PC-9 (cell line): ENCODE measurements around the gene RYR3. TPM values are rescaled to one million over a fixed set of nuclear protein-coding genes. Genes with fewer than 3 reads are reported as not detected.

Source experiments
- BruUV-seq: library from RNA; stranded (reverse); fragments of 400-500 nt; replicated peaks from 2 replicates; lab custom pipeline; 2021; lab: Mats Ljungman, UMichigan
- CTCF ChIA-PET: fragments of 300-600 bp; sonication (Branson Sonifier 250); formaldehyde crosslinking; loops from one replicate; lab custom pipeline; 2022; ENCODE audit warnings: antibody characterized with exemption; lab: Charles Lee
- POLR2A ChIA-PET: fragments of 300-600 bp; sonication (Branson Sonifier 250); formaldehyde crosslinking; loops from one replicate; lab custom pipeline; 2022; ENCODE audit warnings: antibody characterized with exemption; ENCODE audit not compliant: unreplicated experiment; lab: Charles Lee
- DNase-seq, 2 experiments: peaks; one replicate each; pipeline versions ENCODE4 v3.0.0 to v3.0.0-alpha.2; 2015 to 2022; ENCODE audit warnings: mixed read lengths in 1 of 2
- H2AFZ ChIP-seq: fragments of 200-600 bp; sonication (generic); 2 replicates; pipeline ENCODE4 v1.8.1; 2017; ENCODE audit warnings: antibody characterized with exemption
- H3F3A ChIP-seq: fragments of 200-600 bp; sonication (generic); 2 replicates; pipeline ENCODE4 v1.8.1; 2017; ENCODE audit warnings: antibody characterized with exemption, mild to moderate bottlenecking, low read depth; ENCODE audit not compliant: insufficient read depth
- H3K27ac ChIP-seq: fragments of 200-600 bp; sonication (generic); 2 replicates; pipeline ENCODE4 v1.6.1; 2016; ENCODE audit warnings: mixed run types
- H3K27me3 ChIP-seq: fragments of 200-600 bp; sonication (generic); 2 replicates; pipeline ENCODE4 v1.6.1; 2016; ENCODE audit warnings: low read depth, mixed run types; ENCODE audit not compliant: insufficient read depth
- H3K36me3 ChIP-seq: fragments of 200-600 bp; sonication (generic); 2 replicates; pipeline ENCODE4 v1.6.1; 2016; ENCODE audit warnings: low read depth, mixed run types
- H3K4me1 ChIP-seq: fragments of 200-600 bp; sonication (generic); replicated peaks from 2 replicates; pipeline ENCODE4 v1.6.1; 2016; ENCODE audit warnings: mixed run types; ENCODE audit not compliant: insufficient read depth
- H3K4me2 ChIP-seq: fragments of 200-600 bp; sonication (generic); 2 replicates; pipeline ENCODE4 v1.6.1; 2017; ENCODE audit warnings: mixed run types
- H3K4me3 ChIP-seq: fragments of 200-600 bp; sonication (generic); 2 replicates; pipeline ENCODE4 v1.6.1; 2016; ENCODE audit warnings: mixed run types
- H3K79me2 ChIP-seq: fragments of 200-600 bp; sonication (generic); 2 replicates; pipeline ENCODE4 v1.6.1; 2017; ENCODE audit warnings: low read depth, mixed run types
- H3K9me2 ChIP-seq: fragments of 200-600 bp; sonication (generic); 2 replicates; pipeline ENCODE4 v1.8.1; 2017; ENCODE audit warnings: mild to moderate bottlenecking; ENCODE audit not compliant: insufficient read depth
- H3K9me3 ChIP-seq: fragments of 200-600 bp; sonication (generic); 2 replicates; pipeline ENCODE4 v1.8.1; 2016; ENCODE audit warnings: low read depth; ENCODE audit not compliant: insufficient read depth
- H4K20me1 ChIP-seq: fragments of 200-600 bp; sonication (generic); 2 replicates; pipeline ENCODE4 v1.8.1; 2017; ENCODE audit not compliant: insufficient read depth
- CTCF ChIP-seq: fragments of 200-600 bp; sonication (generic); conservative IDR thresholded peaks from 2 replicates; pipeline ENCODE4 v1.6.1; 2017; ENCODE audit warnings: mixed run types, antibody characterized with exemption, mild to moderate bottlenecking, moderate library complexity
- EZH2 ChIP-seq: fragments of 200-600 bp; sonication (generic); IDR thresholded peaks from 2 replicates; pipeline ENCODE4 v1.8.0; 2017; ENCODE audit warnings: antibody characterized with exemption, low read depth
- intact Hi-C: fragments of 100-400 bp; cut with micrococcal nuclease; formaldehyde crosslinking; loops from one replicate; pipeline ENCODE4 v1.10.0; 2022; ENCODE audit not compliant: unreplicated experiment
- total RNA-seq: library from RNA; stranded (reverse); gene quantifications from 2 replicates; pipeline ENCODE4 v1.2.3, GENCODE V29; 2021

RYR3 gene
- total RNA-seq, 1 experiment from 2014 or later: 0.15 TPM

- peak in 1 of 2 experiments; percentile 22 for DNase-seq
- intact Hi-C loops: loop anchor here (1.0 to 5.0 kb wide), 3 partner anchors 229 to 852 kb away; no protein-coding TSS in a partner anchor
Measured at GRCh38 chr15:33735637-33736247, 425.0 kb downstream of the RYR3 start.

GRCh38 chr15:33737687-33738601, 427.2 kb downstream of the RYR3 start:
- intact Hi-C loops: loop anchor here (5.0 kb wide), 1 partner anchor 849 kb away; no protein-coding TSS in a partner anchor
- H3K4me2 ChIP-seq: no peak overlapping the region
- no peaks in the 10 kb centered on the region for H3K79me2 ChIP-seq
- BruUV-seq: no TSS peak
- H3K27me3 ChIP-seq: no peaks in the 10 kb centered on the region
- peak in 1 of 2 experiments; percentile 31 for DNase-seq
- no peaks in the 10 kb centered on the region for H3K9me3 ChIP-seq
- no peak overlapping the region for H2AFZ ChIP-seq
- no peaks in the 10 kb centered on the region for H3K4me1 ChIP-seq
- no peaks in the 10 kb centered on the region for H3K9me2 ChIP-seq
- H3K4me3 ChIP-seq: no peak overlapping the region
- no peaks in the 10 kb centered on the region for H3K36me3 ChIP-seq
- no peak overlapping the region for H3K27ac ChIP-seq
- TF ChIP-seq EZH2 (no peak), CTCF (peak; percentile 84)
- ChIA-PET POLR2A (no interaction called here), CTCF (interaction anchor here (0.6 to 1.8 kb wide), 5 partner anchors 10 to 247 kb away, joined by 3 to 7 read pairs (median 4); no protein-coding TSS in a partner anchor)
- no peaks in the 10 kb centered on the region for H4K20me1 ChIP-seq
- no peaks in the 10 kb centered on the region for H3F3A ChIP-seq

More at GRCh38 chr15:33735637-33736247, 425.0 kb downstream of the RYR3 start:
- peak; percentile 66 for TF ChIP-seq CTCF
- no peak for TF ChIP-seq EZH2
- no peaks in the 10 kb centered on the region for H3K4me1 ChIP-seq
- H3K4me3 ChIP-seq: no peak overlapping the region
- no peak overlapping the region for H3K4me2 ChIP-seq
- no peak overlapping the region for H3K27ac ChIP-seq
- H3K9me3 ChIP-seq: no peaks in the 10 kb centered on the region
- no peaks in the 10 kb centered on the region for H3K79me2 ChIP-seq
- H4K20me1 ChIP-seq: no peaks in the 10 kb centered on the region
- no peaks in the 10 kb centered on the region for H3K27me3 ChIP-seq
- H3K36me3 ChIP-seq: no peaks in the 10 kb centered on the region
- ChIA-PET POLR2A (interaction anchor here (0.7 kb wide), 1 partner anchor 14 kb away, joined by 10 read pairs; no protein-coding TSS in a partner anchor), CTCF (interaction anchor here (0.9 kb wide), 1 partner anchor 230 kb away, joined by 3 read pairs; no protein-coding TSS in a partner anchor)
- no TSS peak for BruUV-seq
- H3K9me2 ChIP-seq: no peaks in the 10 kb centered on the region
- no peak overlapping the region for H2AFZ ChIP-seq
- H3F3A ChIP-seq: no peaks in the 10 kb centered on the region

GRCh38 chr15:33738941-33739664, 428.3 kb downstream of the RYR3 start:
- no TSS peak for BruUV-seq
- Histone ChIP-seq H3K9me2 (no peaks in the 10 kb centered on the region), H2AFZ (no peak overlapping the region), H3K4me1 (no peaks in the 10 kb centered on the region), H3K79me2 (no peaks in the 10 kb centered on the region), H3K27me3 (no peaks in the 10 kb centered on the region), H4K20me1 (no peaks in the 10 kb centered on the region), H3F3A (no peaks in the 10 kb centered on the region), H3K27ac (no peak overlapping the region), H3K4me3 (no peak overlapping the region), H3K4me2 (no peak overlapping the region), H3K9me3 (no peaks in the 10 kb centered on the region), H3K36me3 (no peaks in the 10 kb centered on the region)
- ChIA-PET POLR2A (no interaction called here), CTCF (interaction anchor here (1.4 to 1.8 kb wide), 2 partner anchors 121 to 225 kb away, joined by 3 to 7 read pairs; no protein-coding TSS in a partner anchor)
- TF ChIP-seq CTCF (no peak), EZH2 (no peak)
- DNase-seq: no peak
- intact Hi-C loops: loop anchor here (5.0 kb wide), 1 partner anchor 848 kb away; no protein-coding TSS in a partner anchor
